Esophagus muscularis mucosa (tissue), 4 donors: Measurements from ENCODE around the gene THYN1.

Experiments used
- CTCF ChIP-seq, 3 experiments: fragments of 200-600 bp in 2 of 3; fragments of 450-650 bp in 1 of 3; sonication (generic) in 2 of 3; IDR thresholded peaks; one replicate each; pipeline ENCODE4 v1.5.1; 2017 to 2019; ENCODE audit warnings: antibody characterized with exemption in 3 of 3, mild to moderate bottlenecking in 2 of 3, moderate library complexity in 1 of 3
- EP300 ChIP-seq: sonication (generic); formaldehyde crosslinking; IDR thresholded peaks from one replicate; pipeline ENCODE4 v1.6.1; 2017; ENCODE audit warnings: antibody characterized with exemption
- POLR2A ChIP-seq: fragments of 450-650 bp; IDR thresholded peaks from one replicate; pipeline ENCODE4 v1.6.1; 2017; ENCODE audit warnings: antibody characterized with exemption, moderate library complexity, mild to moderate bottlenecking, low read depth

DNA sequence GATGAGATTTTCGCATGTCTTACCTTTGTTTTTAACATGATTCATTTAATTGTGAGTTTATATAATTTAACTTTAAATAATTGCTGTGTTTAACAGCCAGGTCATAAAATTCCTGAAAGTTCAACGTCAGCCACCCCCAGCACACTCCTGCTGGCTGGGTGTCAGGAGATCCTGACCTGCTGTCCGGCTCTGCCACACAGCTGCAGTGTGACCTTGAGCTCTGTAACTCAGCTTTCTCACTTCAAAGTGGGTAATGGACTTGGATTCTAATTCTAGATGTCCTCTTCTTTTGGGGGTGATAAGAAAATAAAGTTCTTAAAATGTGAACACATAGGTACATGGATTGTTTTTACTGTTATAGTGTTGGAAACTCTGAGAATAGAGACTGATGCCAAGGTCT is 17.8 kb downstream of the THYN1 start:
- no peak for TF ChIP-seq CTCF (IDR thresholded peaks at IDR 0.05)
- no peak for TF ChIP-seq POLR2A
- TF ChIP-seq EP300 = no peak
